ENCODE data around the gene ESPN.

The ESPN gene

DNA sequence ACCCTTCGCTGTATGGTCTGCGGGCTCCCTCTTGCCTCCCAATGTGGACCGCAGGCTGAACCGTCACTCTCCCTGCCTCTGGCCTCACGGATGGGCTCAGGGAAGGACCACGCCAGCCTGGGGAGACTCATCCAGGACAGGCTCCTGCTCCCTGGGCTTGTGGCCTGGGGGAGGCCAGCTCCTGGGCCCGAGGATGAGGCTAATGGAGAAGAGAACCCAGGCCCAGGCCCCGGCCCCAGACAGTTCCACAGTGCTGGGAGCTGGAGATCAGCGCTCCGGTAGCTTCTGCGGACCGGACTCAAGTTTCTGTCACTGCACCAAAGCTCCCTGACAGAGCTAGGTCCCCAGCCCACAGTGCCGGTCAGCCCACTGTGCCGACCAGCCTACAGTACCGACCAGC lies 80.3 kb downstream of the ESPN start:
- Histone ChIP-seq H3K4me2 (ENCODE audit: insufficient read depth, low read length) (no peak overlapping the region), H3K9ac (ENCODE audit: low read depth, low read length) (no peak overlapping the region), H3K27me3 (ENCODE audit: insufficient read depth, low read length, poor library complexity) (no peaks in the 10 kb centered on the region), H3K4me1 (ENCODE audit: insufficient read depth, low read length) (no peaks in the 10 kb centered on the region), H4K20me1 (ENCODE audit: insufficient read depth, low read length) (peaks cover 12% of the 10 kb centered on the region; the same call in 1 of the 2 replicates), H2AFZ (ENCODE audit: low read depth, low read length) (no peak overlapping the region), H3K36me3 (ENCODE audit: insufficient read depth, low read length) (no peaks in the 10 kb centered on the region), H3K9me3 (ENCODE audit: insufficient read depth, low read length, severe bottlenecking) (no peaks in the 10 kb centered on the region), H3K4me3 (ENCODE audit: low read depth in 1 of 2, low read length in 2 of 2) (no peak overlapping the region), H3K79me2 (ENCODE audit: insufficient read depth, low read length) (no peaks in the 10 kb centered on the region), H3K27ac (ENCODE audit: low read length) (no peak overlapping the region)
- ATAC-seq (ENCODE audit: insufficient read depth, low read depth) = no peak
- DNase-seq = no peak
- TF ChIP-seq EZH2 (IDR thresholded peaks at IDR 0.05; ENCODE audit: borderline replicate concordance, low read depth, low read length, severe bottlenecking) = no peak
- TF ChIP-seq, protein P1, sequence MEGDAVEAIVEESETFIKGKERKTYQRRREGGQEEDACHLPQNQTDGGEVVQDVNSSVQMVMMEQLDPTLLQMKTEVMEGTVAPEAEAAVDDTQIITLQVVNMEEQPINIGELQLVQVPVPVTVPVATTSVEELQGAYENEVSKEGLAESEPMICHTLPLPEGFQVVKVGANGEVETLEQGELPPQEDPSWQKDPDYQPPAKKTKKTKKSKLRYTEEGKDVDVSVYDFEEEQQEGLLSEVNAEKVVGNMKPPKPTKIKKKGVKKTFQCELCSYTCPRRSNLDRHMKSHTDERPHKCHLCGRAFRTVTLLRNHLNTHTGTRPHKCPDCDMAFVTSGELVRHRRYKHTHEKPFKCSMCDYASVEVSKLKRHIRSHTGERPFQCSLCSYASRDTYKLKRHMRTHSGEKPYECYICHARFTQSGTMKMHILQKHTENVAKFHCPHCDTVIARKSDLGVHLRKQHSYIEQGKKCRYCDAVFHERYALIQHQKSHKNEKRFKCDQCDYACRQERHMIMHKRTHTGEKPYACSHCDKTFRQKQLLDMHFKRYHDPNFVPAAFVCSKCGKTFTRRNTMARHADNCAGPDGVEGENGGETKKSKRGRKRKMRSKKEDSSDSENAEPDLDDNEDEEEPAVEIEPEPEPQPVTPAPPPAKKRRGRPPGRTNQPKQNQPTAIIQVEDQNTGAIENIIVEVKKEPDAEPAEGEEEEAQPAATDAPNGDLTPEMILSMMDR (IDR thresholded peaks at IDR 0.05; ENCODE audit: borderline replicate concordance, extremely low read depth, low read length, poor library complexity, severe bottlenecking) = no peak

DNA sequence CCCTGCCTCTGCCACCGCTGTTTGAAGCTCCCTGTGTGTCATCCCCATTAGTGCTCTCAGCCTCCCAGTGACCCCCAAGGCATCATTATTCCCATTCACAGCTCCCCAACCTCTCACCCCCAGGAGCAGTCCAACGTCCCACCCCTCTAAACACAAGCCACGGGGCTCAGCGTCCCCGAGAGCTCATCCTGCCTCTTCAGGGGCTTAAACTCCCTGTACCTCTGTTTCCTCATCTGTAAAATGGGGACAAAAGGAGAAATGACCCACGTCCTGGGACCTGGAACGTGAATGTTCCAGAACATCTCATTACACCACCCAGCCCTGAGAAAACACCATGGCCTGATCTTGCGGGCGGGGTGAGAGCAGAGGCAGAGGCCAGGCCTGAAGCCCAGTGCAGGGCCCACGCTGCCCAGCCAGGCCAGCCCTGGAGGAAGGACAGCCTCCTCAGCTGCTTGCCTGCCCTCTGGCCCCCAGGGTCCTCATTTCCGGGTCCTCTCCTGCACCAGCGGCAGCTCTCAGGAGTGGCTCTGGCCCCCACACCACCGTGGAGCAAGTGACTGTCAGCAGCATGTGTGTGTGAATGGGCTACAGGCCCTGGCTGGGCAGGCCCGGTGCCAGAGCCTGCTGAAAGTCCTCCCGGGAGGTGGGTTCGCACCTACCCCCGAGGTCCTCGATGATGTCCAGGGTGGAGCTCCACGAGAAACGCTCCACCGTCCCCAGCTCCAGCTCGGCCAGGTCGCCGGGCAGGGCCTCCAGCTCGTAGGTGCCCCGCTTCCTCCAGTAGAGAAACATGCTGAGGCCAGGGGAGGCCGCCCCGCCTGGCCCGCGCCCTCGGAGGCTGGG lies 81.0 kb downstream of the ESPN start:
- DNase-seq (no peak), ATAC-seq (ENCODE audit: insufficient read depth, low read depth) (no peak)
- Histone ChIP-seq H3K9ac (ENCODE audit: low read depth, low read length) (no peak overlapping the region), H3K36me3 (ENCODE audit: insufficient read depth, low read length) (no peaks in the 10 kb centered on the region), H3K9me3 (ENCODE audit: insufficient read depth, low read length, severe bottlenecking) (no peaks in the 10 kb centered on the region), H2AFZ (ENCODE audit: low read depth, low read length) (no peak overlapping the region), H3K27ac (ENCODE audit: low read length) (no peak overlapping the region), H4K20me1 (ENCODE audit: insufficient read depth, low read length) (peaks cover 12% of the 10 kb centered on the region; the same call in 1 of the 2 replicates), H3K4me3 (ENCODE audit: low read depth in 1 of 2, low read length in 2 of 2) (no peak overlapping the region), H3K4me1 (ENCODE audit: insufficient read depth, low read length) (no peaks in the 10 kb centered on the region), H3K79me2 (ENCODE audit: insufficient read depth, low read length) (no peaks in the 10 kb centered on the region), H3K4me2 (ENCODE audit: insufficient read depth, low read length) (no peak overlapping the region), H3K27me3 (ENCODE audit: insufficient read depth, low read length, poor library complexity) (no peaks in the 10 kb centered on the region)
- TF ChIP-seq, protein P1 (IDR thresholded peaks at IDR 0.05; ENCODE audit: borderline replicate concordance, extremely low read depth, low read length, poor library complexity, severe bottlenecking) = no peak
- TF ChIP-seq EZH2 (IDR thresholded peaks at IDR 0.05; ENCODE audit: borderline replicate concordance, low read depth, low read length, severe bottlenecking) = no peak

DNA sequence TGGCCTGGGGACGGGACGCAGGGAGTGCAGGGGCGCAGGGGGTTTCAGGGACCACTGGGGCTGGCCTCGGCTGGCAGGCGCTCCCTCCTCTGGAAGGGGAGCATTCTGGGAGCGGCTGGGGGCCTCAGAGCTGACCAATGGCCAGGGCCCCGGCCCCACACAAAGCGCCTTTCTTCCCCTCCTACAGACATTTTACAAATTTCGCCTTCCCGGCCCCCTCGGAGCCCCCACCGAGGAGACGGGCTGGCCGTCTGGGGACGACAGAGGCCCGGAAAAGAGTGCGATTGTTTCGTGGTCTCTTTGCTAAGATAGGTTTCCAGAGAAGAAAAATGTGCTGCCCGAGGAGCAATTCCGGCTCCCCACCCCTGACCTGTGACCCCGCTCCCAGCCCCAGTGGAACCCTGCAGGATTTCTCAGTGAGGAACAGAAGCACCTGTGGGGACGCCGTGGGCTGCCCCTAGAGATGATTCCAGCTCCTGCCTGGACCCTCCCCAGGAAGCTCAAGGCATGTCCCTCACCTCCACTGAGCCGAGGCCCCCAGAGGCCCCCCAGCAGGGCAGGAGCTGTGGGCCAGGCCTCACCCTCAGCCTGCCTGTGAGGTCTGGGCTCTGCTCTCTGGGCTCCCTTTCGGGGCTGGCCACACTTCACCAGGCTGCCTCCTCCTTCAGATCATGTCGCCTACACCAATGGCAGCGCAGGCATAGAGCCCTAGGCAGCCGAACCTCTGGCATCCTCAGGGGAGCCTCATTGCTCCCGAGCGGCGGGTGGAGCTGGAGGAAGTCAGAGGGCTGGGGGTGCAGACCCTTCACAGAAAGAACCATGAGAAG lies 81.8 kb downstream of the ESPN start:
- DNase-seq = no peak
- Histone ChIP-seq H3K9me3 (ENCODE audit: insufficient read depth, low read length, severe bottlenecking) (no peaks in the 10 kb centered on the region), H3K4me1 (ENCODE audit: insufficient read depth, low read length) (no peaks in the 10 kb centered on the region), H3K79me2 (ENCODE audit: insufficient read depth, low read length) (no peaks in the 10 kb centered on the region), H3K27me3 (ENCODE audit: insufficient read depth, low read length, poor library complexity) (no peaks in the 10 kb centered on the region), H2AFZ (ENCODE audit: low read depth, low read length) (no peak overlapping the region), H3K36me3 (ENCODE audit: insufficient read depth, low read length) (no peaks in the 10 kb centered on the region), H4K20me1 (ENCODE audit: insufficient read depth, low read length) (peaks cover 12% of the 10 kb centered on the region; the same call in 1 of the 2 replicates), H3K27ac (ENCODE audit: low read length) (no peak overlapping the region), H3K4me2 (ENCODE audit: insufficient read depth, low read length) (no peak overlapping the region), H3K4me3 (ENCODE audit: low read depth in 1 of 2, low read length in 2 of 2) (no peak overlapping the region), H3K9ac (ENCODE audit: low read depth, low read length) (no peak overlapping the region)
- ATAC-seq (ENCODE audit: insufficient read depth, low read depth) = no peak
- TF ChIP-seq, protein P1 (IDR thresholded peaks at IDR 0.05; ENCODE audit: borderline replicate concordance, extremely low read depth, low read length, poor library complexity, severe bottlenecking) = no peak
- no peak for TF ChIP-seq EZH2 (IDR thresholded peaks at IDR 0.05; ENCODE audit: borderline replicate concordance, low read depth, low read length, severe bottlenecking)
